GM12878 (cell line): Measurements from ENCODE around the gene GPR4.
"Not testable (repeated sequence)": the region's sequence is repeated elsewhere in the genome, so short reads cannot be mapped to it uniquely, and the experiment has no call there.

ENCODE experiments used
- BACH1 ChIP-seq: fragments of 450-650 bp; IDR thresholded peaks from 2 replicates; pipeline ENCODE4 v1.6.1; 2017; ENCODE audit warnings: mild to moderate bottlenecking, borderline replicate concordance
- CREB1 ChIP-seq: IDR thresholded peaks from 2 replicates; pipeline ENCODE4 v1.6.1; 2012; ENCODE audit warnings: low read depth, mild to moderate bottlenecking, inconsistent platforms
- EED ChIP-seq: sonication (generic); IDR thresholded peaks from 2 replicates; pipeline ENCODE4 v1.6.1; 2016; ENCODE audit warnings: antibody characterized with exemption, low read depth
- EP300 ChIP-seq, 2 experiments: fragments of 150-350 bp in 1 of 2; IDR thresholded peaks; 2 replicates each; pipeline ENCODE4 v1.6.1; 2011 to 2012; ENCODE audit warnings: low read depth in 2 of 2, low read length in 2 of 2, borderline replicate concordance in 1 of 2, improper control_type of control experiment in 1 of 2, inconsistent platforms in 1 of 2; ENCODE audit not compliant: control insufficient read depth in 1 of 2
- EZH2 ChIP-seq: IDR thresholded peaks from 2 replicates; pipeline ENCODE4 v1.6.1; 2012; ENCODE audit warnings: low read depth, mild to moderate bottlenecking, control low read depth, inconsistent platforms, low read length, borderline replicate concordance; ENCODE audit not compliant: control insufficient read depth
- POLR2AphosphoS5 ChIP-seq: IDR thresholded peaks from 2 replicates; pipeline ENCODE4 v1.6.1; 2011; ENCODE audit warnings: mild to moderate bottlenecking, low read length, inconsistent platforms
- SRF ChIP-seq, 2 experiments: IDR thresholded peaks; 2 replicates each; pipeline ENCODE4 v1.6.1; 2011; ENCODE audit warnings: low read depth in 2 of 2, low read length in 2 of 2, mild to moderate bottlenecking in 1 of 2, moderate library complexity in 1 of 2
- ZNF217 ChIP-seq: fragments of 450-650 bp; IDR thresholded peaks from 2 replicates; pipeline ENCODE4 v1.6.1; 2017; ENCODE audit warnings: antibody characterized with exemption, mild to moderate bottlenecking
- ZNF274 ChIP-seq: IDR thresholded peaks from one replicate; pipeline ENCODE4 v1.8.0; 2011; ENCODE audit not compliant: insufficient read length, insufficient read depth
- ZNF384 ChIP-seq: IDR thresholded peaks from 2 replicates; pipeline ENCODE4 v1.6.1; 2012; ENCODE audit warnings: low read depth, mild to moderate bottlenecking, low read length, improper control_type of control experiment, borderline replicate concordance
- ZNF622 ChIP-seq: fragments of 450-650 bp; IDR thresholded peaks from 2 replicates; pipeline ENCODE4 v1.6.1; 2017; ENCODE audit warnings: mild to moderate bottlenecking, inconsistent platforms
- TF ChIP-seq, protein P1 (sequence below): IDR thresholded peaks from 2 replicates; pipeline ENCODE4 v1.6.1; 2011; ENCODE audit warnings: borderline replicate concordance, low read depth, mild to moderate bottlenecking, moderate library complexity, mixed read lengths, low read length; ENCODE audit not compliant: insufficient read depth; ENCODE audit errors: extremely low read length
- TF ChIP-seq, protein P2 (sequence below), 3 experiments: IDR thresholded peaks in 2 of 3; conservative IDR thresholded peaks in 1 of 3; 2 replicates each; pipeline ENCODE4 v1.5.1; 2011; ENCODE audit warnings: low read depth in 3 of 3, low read length in 3 of 3, mild to moderate bottlenecking in 3 of 3, control low read depth in 2 of 3, moderate library complexity in 2 of 3, inconsistent platforms in 1 of 3, mixed read lengths in 1 of 3; ENCODE audit not compliant: control insufficient read depth in 2 of 3, insufficient read depth in 1 of 3; ENCODE audit errors: extremely low read depth in 1 of 3
- TF ChIP-seq, protein P3 (sequence below): IDR thresholded peaks from 2 replicates; pipeline ENCODE4 v1.6.1; 2011; ENCODE audit warnings: low read depth, mild to moderate bottlenecking, low read length, moderate library complexity, borderline replicate concordance; ENCODE audit errors: extremely low read depth

DNA sequence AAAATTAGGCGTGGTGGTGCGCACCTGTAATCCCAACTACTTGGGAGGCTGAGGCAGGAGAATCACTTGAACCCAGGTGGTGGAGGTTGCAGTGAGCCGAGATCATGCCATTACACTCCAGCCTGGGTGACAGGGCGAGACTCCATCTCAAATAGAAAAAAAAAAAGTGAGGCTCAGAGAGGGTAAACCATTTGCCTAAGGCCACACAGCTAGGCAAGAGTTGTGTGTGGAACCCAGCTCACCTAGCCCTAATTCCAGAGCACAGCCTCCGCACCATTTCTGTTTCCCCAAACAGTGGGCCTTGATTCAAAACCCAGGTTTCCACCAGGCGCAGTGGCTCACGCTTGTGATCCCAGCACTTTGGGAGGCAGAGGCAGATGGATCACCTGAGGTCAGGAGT lies 26.2 kb upstream of the GPR4 start:
- TF ChIP-seq ZNF622; EP300 (IDR thresholded peaks at IDR 0.05; ENCODE audit: borderline replicate concordance in 1 of 2, control insufficient read depth in 1 of 2, low read depth in 2 of 2, low read length in 2 of 2); ZNF274; CREB1; ZNF217; EZH2; EED; ZNF384; SRF (IDR thresholded peaks at IDR 0.05; ENCODE audit: low read depth in 2 of 2, low read length in 2 of 2); BACH1; POLR2AphosphoS5: not testable (repeated sequence)
- TF ChIP-seq, protein P1, sequence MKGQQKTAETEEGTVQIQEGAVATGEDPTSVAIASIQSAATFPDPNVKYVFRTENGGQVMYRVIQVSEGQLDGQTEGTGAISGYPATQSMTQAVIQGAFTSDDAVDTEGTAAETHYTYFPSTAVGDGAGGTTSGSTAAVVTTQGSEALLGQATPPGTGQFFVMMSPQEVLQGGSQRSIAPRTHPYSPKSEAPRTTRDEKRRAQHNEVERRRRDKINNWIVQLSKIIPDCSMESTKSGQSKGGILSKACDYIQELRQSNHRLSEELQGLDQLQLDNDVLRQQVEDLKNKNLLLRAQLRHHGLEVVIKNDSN: not testable (repeated sequence)
- TF ChIP-seq, protein P2, sequence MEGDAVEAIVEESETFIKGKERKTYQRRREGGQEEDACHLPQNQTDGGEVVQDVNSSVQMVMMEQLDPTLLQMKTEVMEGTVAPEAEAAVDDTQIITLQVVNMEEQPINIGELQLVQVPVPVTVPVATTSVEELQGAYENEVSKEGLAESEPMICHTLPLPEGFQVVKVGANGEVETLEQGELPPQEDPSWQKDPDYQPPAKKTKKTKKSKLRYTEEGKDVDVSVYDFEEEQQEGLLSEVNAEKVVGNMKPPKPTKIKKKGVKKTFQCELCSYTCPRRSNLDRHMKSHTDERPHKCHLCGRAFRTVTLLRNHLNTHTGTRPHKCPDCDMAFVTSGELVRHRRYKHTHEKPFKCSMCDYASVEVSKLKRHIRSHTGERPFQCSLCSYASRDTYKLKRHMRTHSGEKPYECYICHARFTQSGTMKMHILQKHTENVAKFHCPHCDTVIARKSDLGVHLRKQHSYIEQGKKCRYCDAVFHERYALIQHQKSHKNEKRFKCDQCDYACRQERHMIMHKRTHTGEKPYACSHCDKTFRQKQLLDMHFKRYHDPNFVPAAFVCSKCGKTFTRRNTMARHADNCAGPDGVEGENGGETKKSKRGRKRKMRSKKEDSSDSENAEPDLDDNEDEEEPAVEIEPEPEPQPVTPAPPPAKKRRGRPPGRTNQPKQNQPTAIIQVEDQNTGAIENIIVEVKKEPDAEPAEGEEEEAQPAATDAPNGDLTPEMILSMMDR (IDR thresholded peaks at IDR 0.05 in 2 of 3, conservative IDR thresholded peaks at IDR 0.05 in 1 of 3; ENCODE audit: control insufficient read depth in 2 of 3, extremely low read depth in 1 of 3, insufficient read depth in 1 of 3, low read depth in 3 of 3, low read length in 3 of 3): not testable (repeated sequence)
- TF ChIP-seq, protein P3, sequence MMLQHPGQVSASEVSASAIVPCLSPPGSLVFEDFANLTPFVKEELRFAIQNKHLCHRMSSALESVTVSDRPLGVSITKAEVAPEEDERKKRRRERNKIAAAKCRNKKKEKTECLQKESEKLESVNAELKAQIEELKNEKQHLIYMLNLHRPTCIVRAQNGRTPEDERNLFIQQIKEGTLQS: not testable (repeated sequence)
